GM18858 (cell line): ENCODE data around the gene SHE.
"Not testable (repeated sequence)": the region's sequence is repeated elsewhere in the genome, so short reads cannot be mapped to it uniquely, and the experiment has no call there.

Experiments
- ATAC-seq: cut with Tn5 transposase; IDR thresholded peaks from one replicate; pipeline ENCODE4 v1.9.1; 2021; ENCODE audit not compliant: unreplicated experiment

The SHE gene

GRCh38 chr1:154502066-154502743 lies at the start of gene SHE, which contains the start of gene TDRD10:
SHE (minus strand) TSS chr1:154502412; CDS start chr1:154502026, 386 bp downstream.
TDRD10 (plus strand) TSS chr1:154502219; CDS start chr1:154506904, 4,685 bp downstream.
- no peak for ATAC-seq

GRCh38 chr1:154551474-154551873 lies 49.3 kb upstream of the SHE start:
- no peak for ATAC-seq

DNA sequence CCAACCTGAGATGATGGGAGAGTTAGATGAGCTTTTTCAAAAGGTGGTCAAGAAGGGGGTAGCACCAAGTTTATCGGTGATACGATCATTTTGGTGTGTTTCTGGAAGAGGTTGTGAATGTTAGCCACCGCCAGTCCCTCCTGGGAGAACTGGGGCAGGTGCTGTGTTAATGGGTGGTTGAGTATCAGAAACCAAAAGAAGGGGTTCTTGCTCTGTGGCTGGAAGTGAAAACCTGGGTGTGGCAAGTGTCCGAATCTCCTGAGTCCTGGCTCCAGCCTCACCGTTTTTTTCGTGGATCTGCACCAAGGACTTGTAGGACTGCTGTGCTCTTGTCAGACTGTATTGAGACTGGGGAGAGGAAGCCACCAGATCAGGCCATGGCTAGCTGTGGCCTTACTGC lies 48.4 kb upstream of the SHE start:
- no peak for ATAC-seq

DNA sequence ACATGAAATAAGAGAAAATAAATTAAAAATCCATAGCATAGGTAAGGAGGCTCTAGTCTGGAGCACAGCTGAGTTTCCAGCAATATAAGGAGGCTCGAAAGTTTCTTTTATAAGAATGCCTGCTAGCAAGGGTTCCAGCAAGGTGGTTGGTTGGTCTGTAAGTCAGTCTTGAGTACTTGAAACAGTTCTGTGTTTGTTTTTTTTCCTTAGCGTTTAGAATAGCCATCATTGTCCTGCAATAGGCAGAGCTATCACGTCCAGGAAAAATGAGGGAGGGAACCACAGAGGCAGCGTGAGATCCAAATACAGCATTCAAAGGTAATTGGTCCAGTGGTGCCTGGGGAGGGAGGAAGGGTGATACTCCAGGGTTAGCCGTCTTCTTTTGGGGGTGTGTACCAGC lies 47.9 kb upstream of the SHE start:
- ATAC-seq = no peak

- no peak for ATAC-seq
Observed at GRCh38 chr1:154549202-154549770, 47.1 kb upstream of the SHE start.

DNA sequence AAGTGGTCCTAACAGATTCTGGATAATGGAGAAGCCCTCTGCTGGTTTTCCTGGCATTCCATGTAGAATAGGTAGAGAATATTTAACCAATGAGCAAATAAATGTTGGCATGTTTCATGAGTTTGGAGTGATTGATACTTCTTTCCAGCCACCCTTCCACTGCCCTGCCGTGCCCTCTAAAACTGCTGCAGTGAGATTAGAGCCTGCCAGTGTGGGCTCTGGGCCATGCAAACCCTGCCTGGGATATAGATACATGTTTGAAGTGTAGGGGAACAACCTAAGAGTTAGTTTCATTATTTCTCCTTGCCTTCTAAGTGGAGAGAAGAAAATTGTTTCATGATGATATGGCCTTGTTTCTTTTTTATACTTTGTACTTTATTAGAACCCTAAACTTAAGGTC lies 45.8 kb upstream of the SHE start:
- no peak for ATAC-seq

GRCh38 chr1:154547105-154547732 lies 45.0 kb upstream of the SHE start:
- ATAC-seq = no peak

GRCh38 chr1:154546264-154547063 lies 44.3 kb upstream of the SHE start:
- ATAC-seq = no peak

GRCh38 chr1:154541231-154541630 lies 39.0 kb upstream of the SHE start:
- no peak for ATAC-seq

DNA sequence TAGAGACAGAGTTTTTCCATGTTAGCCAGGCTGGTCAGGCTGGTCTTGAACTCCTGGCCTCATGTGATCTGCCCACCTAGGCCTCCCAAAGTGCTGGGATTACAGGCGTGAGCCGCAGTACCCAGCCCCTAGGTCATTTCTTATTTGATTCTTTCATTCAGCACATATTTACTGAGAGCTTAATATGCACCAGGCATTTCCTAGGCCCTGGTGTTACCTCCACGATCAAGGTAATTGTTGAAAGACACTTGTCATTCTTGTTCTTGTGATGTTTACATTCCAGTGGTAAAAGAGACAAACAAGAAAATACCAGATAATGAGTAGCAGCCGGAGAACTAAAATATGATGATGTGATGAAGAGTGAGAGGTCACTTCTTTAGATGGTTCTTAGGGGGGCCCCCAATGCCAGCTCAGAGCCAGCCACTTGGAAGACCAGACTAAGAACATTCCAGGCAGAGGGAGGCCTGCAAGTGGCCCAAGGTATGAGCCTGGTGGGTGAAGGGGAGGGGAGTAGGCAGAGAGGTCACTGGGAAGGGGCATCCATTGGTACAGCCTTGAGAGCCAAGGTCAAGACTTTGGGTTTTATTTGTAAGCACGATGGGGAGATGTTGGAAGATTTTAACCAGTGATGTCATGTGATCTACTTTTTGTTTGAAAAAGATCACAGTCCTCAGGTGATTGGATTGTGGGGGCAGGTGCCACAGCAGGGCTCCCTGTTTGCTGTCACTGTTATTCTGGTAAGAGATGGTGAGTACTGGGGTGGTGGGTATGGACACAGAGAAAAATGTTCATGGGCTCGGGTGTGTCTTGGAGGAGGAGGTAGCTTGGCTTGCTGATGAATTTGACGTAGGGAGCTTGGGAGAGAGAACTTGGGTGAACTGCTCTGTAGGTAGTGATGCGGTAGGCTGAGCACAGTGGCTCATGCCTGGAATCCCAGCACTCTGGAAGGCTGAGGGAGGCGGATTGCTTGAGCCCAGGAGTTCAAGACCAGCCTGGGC lies 37.6 kb upstream of the SHE start:
- ATAC-seq = no peak

GRCh38 chr1:154536570-154536969 lies 34.4 kb upstream of the SHE start:
- no peak for ATAC-seq

- no peak for ATAC-seq
Observed at GRCh38 chr1:154533952-154534844, 32.0 kb upstream of the SHE start.

- not testable (repeated sequence) for ATAC-seq
Observed at GRCh38 chr1:154531950-154532349, 29.7 kb upstream of the SHE start.

GRCh38 chr1:154529308-154529707 lies 27.1 kb upstream of the SHE start:
- ATAC-seq = no peak

DNA sequence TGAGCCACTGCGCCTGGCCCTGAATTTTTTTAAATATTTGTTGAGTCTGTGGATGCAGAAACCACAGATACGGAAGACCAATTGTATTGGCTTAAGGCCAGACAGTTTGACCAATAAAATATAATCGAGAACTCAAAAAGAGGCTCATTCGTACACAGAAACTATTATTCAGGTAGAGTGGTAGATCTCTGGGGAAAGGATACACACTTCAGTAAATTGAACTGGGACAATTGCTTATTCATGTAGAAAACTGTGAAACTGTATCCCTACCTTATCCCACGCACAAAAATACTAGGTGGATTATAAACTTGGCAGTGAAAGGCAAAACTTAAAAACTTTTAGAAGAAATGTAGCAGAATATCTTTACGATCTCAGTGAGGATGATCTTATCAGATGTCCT lies 25.0 kb upstream of the SHE start:
- no peak for ATAC-seq

DNA sequence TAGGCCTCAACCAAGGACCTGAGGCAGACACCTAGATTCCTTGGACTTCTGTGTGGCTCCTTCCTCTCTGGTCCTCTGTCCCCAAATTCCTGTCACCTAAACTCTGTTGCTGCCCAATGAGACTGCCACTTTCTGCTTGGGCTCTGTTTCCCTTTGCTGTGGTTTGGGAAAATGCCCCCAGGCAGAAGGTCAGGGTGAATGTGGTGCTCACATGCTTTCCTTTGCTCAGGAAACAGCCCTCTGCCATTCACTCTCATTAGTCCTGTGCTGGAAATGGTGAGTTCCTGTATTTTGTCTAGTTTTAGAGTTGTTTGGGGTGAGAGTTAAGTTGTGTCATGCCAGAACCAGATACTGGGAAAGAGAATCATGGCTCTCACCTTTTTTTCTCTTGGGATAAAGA lies 22.7 kb upstream of the SHE start:
- no peak for ATAC-seq

- ATAC-seq = no peak
Observed at GRCh38 chr1:154521695-154522094, 19.5 kb upstream of the SHE start.

DNA sequence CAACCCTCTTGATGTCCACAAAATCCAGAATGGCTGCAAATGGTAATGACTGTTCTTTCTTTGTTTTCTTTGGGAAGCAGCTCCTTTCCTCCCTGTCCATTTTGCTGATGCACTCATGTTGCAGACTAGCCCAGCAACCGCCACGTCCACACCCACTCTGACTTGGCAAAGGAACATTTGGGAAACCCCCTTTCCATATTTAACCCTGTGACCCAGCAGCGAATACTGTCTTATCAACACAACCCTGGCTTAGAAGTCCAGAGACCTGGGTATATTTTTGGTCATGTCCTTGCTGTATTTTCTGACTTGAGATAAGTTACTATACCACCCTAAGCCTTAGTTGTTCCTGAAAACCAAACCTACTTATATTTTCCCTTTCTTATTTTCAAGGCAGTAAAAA lies 18.1 kb upstream of the SHE start:
- no peak for ATAC-seq

GRCh38 chr1:154519591-154519991 lies 17.4 kb upstream of the SHE start:
- no peak for ATAC-seq
